DMS114 treated with DMSO at 0.1 percent for 48 hours (cell line): ENCODE results near the gene ADGRE1.
A peak's percentile ranks its signal among the peaks of the same experiment; 100 is the strongest.
"Not testable (repeated sequence)": the region's sequence is repeated elsewhere in the genome, so short reads cannot be mapped to it uniquely, and the experiment has no call there.

ENCODE experiments used
- DNase-seq: peaks from one replicate; lab custom pipeline; 2025; ENCODE audit not compliant: unreplicated experiment; lab: John Stamatoyannopoulos, UW

Gene ADGRE1

GRCh38 chr19:6887316-6887715, at the start of gene ADGRE1:
Gene ADGRE1, plus strand, starts transcription at chr19:6887579. Its CDS starts 30 bp downstream, at chr19:6887609.
- no peak for DNase-seq

- no peak for DNase-seq
Measured at GRCh38 chr19:6838062-6838655, 49.2 kb upstream of the ADGRE1 start.

- DNase-seq, result no peak
Measured at GRCh38 chr19:6842871-6843607, 44.3 kb upstream of the ADGRE1 start.

- DNase-seq, result no peak
Measured at GRCh38 chr19:6847828-6848200, 39.6 kb upstream of the ADGRE1 start.

GRCh38 chr19:6848986-6849385, 38.4 kb upstream of the ADGRE1 start:
- DNase-seq, result no peak

GRCh38 chr19:6849876-6850275, 37.5 kb upstream of the ADGRE1 start:
- no peak for DNase-seq

- no peak for DNase-seq
Measured at GRCh38 chr19:6851359-6851758, 36.0 kb upstream of the ADGRE1 start.

GRCh38 chr19:6852001-6852400, 35.4 kb upstream of the ADGRE1 start:
- no peak for DNase-seq

GRCh38 chr19:6853868-6854267, 33.5 kb upstream of the ADGRE1 start:
- no peak for DNase-seq

GRCh38 chr19:6854758-6855157, 32.6 kb upstream of the ADGRE1 start:
- no peak for DNase-seq

- no peak for DNase-seq
Measured at GRCh38 chr19:6856749-6857372, 30.5 kb upstream of the ADGRE1 start.

- DNase-seq, result no peak
Measured at GRCh38 chr19:6861683-6862286, 25.6 kb upstream of the ADGRE1 start.

GRCh38 chr19:6862673-6863078, 24.7 kb upstream of the ADGRE1 start:
- peak; percentile 68 for DNase-seq

GRCh38 chr19:6864325-6864940, 22.9 kb upstream of the ADGRE1 start:
- no peak for DNase-seq

GRCh38 chr19:6865849-6866248, 21.5 kb upstream of the ADGRE1 start:
- DNase-seq, result no peak

- DNase-seq, result no peak
Measured at GRCh38 chr19:6866741-6867151, 20.6 kb upstream of the ADGRE1 start.

GRCh38 chr19:6868351-6868750, 19.0 kb upstream of the ADGRE1 start:
- DNase-seq, result no peak

GRCh38 chr19:6869151-6869882, 18.1 kb upstream of the ADGRE1 start:
- DNase-seq, result not testable (repeated sequence)

- DNase-seq, result no peak
Measured at GRCh38 chr19:6873708-6874431, 13.5 kb upstream of the ADGRE1 start.

- DNase-seq, result no peak
Measured at GRCh38 chr19:6875218-6875617, 12.2 kb upstream of the ADGRE1 start.
